ENCODE data around the gene HNF4A. TPM values are rescaled to one million over a fixed set of nuclear protein-coding genes. Genes with fewer than 3 reads are reported as not detected.

HNF4A gene
- total and polyA plus RNA-seq, 2 of the 13 experiments (the other 11 are each of a cell fraction or from before 2014, with no cell fraction given): 80.9 to 169 TPM

GRCh38 chr20:44428174-44429016, 72.9 kb downstream of the HNF4A start (continued):
- peak; percentile 45; the same call in 1 of the 2 replicates for TF ChIP-seq GZF1 (CRISPR knock-in tag; IDR thresholded peaks at IDR 0.05)
- no peak for TF ChIP-seq LBX2 (CRISPR knock-in tag; IDR thresholded peaks at IDR 0.05; ENCODE audit: borderline replicate concordance)
- no peak for TF ChIP-seq ZNF496 (CRISPR knock-in tag; IDR thresholded peaks at IDR 0.05; ENCODE audit: insufficient replicate concordance)
- TF ChIP-seq GMEB2 (CRISPR knock-in tag; IDR thresholded peaks at IDR 0.05; ENCODE audit: low read depth): no peak
- no peak for TF ChIP-seq EEA1 (CRISPR knock-in tag; IDR thresholded peaks at IDR 0.05; ENCODE audit: borderline replicate concordance)
- TF ChIP-seq NFIC (IDR thresholded peaks at IDR 0.05; ENCODE audit: low read length): peak; percentile 65; the same call in 1 of the 2 replicates
- TF ChIP-seq ZC3H4 (CRISPR knock-in tag; IDR thresholded peaks at IDR 0.05; ENCODE audit: borderline replicate concordance): no peak
- no peak for TF ChIP-seq DBP (CRISPR knock-in tag; IDR thresholded peaks at IDR 0.05; ENCODE audit: not compliant biosample characterization)
- no peak for TF ChIP-seq ZNF83 (CRISPR knock-in tag; IDR thresholded peaks at IDR 0.05; ENCODE audit: borderline replicate concordance)
- TF ChIP-seq FLYWCH1 (CRISPR knock-in tag; IDR thresholded peaks at IDR 0.05): no peak
- peak; percentile 97 for TF ChIP-seq ATF3 (CRISPR knock-in tag; IDR thresholded peaks at IDR 0.05)
- no peak for TF ChIP-seq SOX6 (IDR thresholded peaks at IDR 0.05)
- TF ChIP-seq SOX6 (CRISPR knock-in tag; IDR thresholded peaks at IDR 0.05): peak; percentile 99
- no peak for TF ChIP-seq TRAFD1 (CRISPR knock-in tag; IDR thresholded peaks at IDR 0.05; ENCODE audit: borderline replicate concordance)
- TF ChIP-seq ZFP41 (CRISPR knock-in tag; IDR thresholded peaks at IDR 0.05; ENCODE audit: borderline replicate concordance): no peak
- no peak for TF ChIP-seq ZNF468 (CRISPR knock-in tag; IDR thresholded peaks at IDR 0.05)
- no peak for TF ChIP-seq ZNF781 (CRISPR knock-in tag; IDR thresholded peaks at IDR 0.05; ENCODE audit: borderline replicate concordance, not compliant biosample characterization)
- peak; percentile 74; the same call in 1 of the 2 replicates for TF ChIP-seq CREM (IDR thresholded peaks at IDR 0.05)
- TF ChIP-seq CREM (CRISPR knock-in tag; IDR thresholded peaks at IDR 0.05): no peak
- no peak for TF ChIP-seq KLF12 (CRISPR knock-in tag; IDR thresholded peaks at IDR 0.05; ENCODE audit: borderline replicate concordance)
- TF ChIP-seq TMF1 (CRISPR knock-in tag; IDR thresholded peaks at IDR 0.05; ENCODE audit: low read depth): peak; percentile 74
- TF ChIP-seq MTA1 (CRISPR knock-in tag; IDR thresholded peaks at IDR 0.05; ENCODE audit: borderline replicate concordance): peak; percentile 82
- no peak for TF ChIP-seq NBN (conservative IDR thresholded peaks at IDR 0.05)
